HepG2 (cell line): ENCODE results near the gene PERCC1. TPM values are rescaled to one million over a fixed set of nuclear protein-coding genes. Genes with fewer than 3 reads are reported as not detected.

Experiments
- ATM ChIP-seq: fragments of 450-650 bp; IDR thresholded peaks from 2 replicates; pipeline ENCODE4 v1.7.1; 2017; ENCODE audit warnings: mild to moderate bottlenecking, borderline replicate concordance
- FOXA1 ChIP-seq, 2 experiments: fragments of 450-650 bp in 1 of 2; sonication (generic) in 1 of 2; formaldehyde crosslinking in 1 of 2; IDR thresholded peaks; 2 replicates each; pipeline versions ENCODE4 v1.4.0 to v1.6.1; 2016 to 2020; ENCODE audit warnings: missing genetic modification reagents in 1 of 2
- GPBP1L1 ChIP-seq: sonication (generic); formaldehyde crosslinking; IDR thresholded peaks from 2 replicates; pipeline ENCODE4 v1.5.0; 2020; ENCODE audit warnings: mild to moderate bottlenecking, missing genetic modification reagents
- HMG20A ChIP-seq: IDR thresholded peaks from 2 replicates; pipeline ENCODE4 v1.6.1; 2016; ENCODE audit warnings: borderline replicate concordance
- HNF1B ChIP-seq: sonication (generic); formaldehyde crosslinking; IDR thresholded peaks from 2 replicates; pipeline ENCODE4 v1.5.1; 2020; ENCODE audit warnings: mild to moderate bottlenecking, moderate library complexity, missing genetic modification reagents
- HNRNPL ChIP-seq: fragments of 200-400 bp; formaldehyde crosslinking; IDR thresholded peaks from 2 replicates; pipeline ENCODE4 v1.6.1; 2017; ENCODE audit warnings: mild to moderate bottlenecking, low read depth, low read length
- SMC3 ChIP-seq: IDR thresholded peaks from 2 replicates; pipeline ENCODE4 v1.6.1; 2011; ENCODE audit warnings: low read length, improper control_type of control experiment
- SNAPC4 ChIP-seq: sonication (generic); formaldehyde crosslinking; IDR thresholded peaks from 2 replicates; pipeline ENCODE4 v1.4.0; 2020; ENCODE audit warnings: mild to moderate bottlenecking, missing genetic modification reagents
- TRIM24 ChIP-seq: sonication (generic); formaldehyde crosslinking; IDR thresholded peaks from 2 replicates; pipeline ENCODE4 v1.8.0; 2022; ENCODE audit warnings: mild to moderate bottlenecking, missing genetic modification reagents
- U2AF2 ChIP-seq: fragments of 200-400 bp; formaldehyde crosslinking; IDR thresholded peaks from 2 replicates; pipeline ENCODE4 v1.6.1; 2017; ENCODE audit warnings: low read depth, mild to moderate bottlenecking, low read length
- ZBTB20 ChIP-seq: sonication (generic); formaldehyde crosslinking; IDR thresholded peaks from 2 replicates; pipeline ENCODE4 v1.8.1; 2023; ENCODE audit warnings: missing genetic modification reagents, low read depth, mild to moderate bottlenecking, borderline replicate concordance
- ZHX1 ChIP-seq: sonication (generic); formaldehyde crosslinking; IDR thresholded peaks from 2 replicates; pipeline ENCODE4 v1.8.1; 2022; ENCODE audit warnings: low read depth, mild to moderate bottlenecking, missing genetic modification reagents
- ZNF34 ChIP-seq: sonication (generic); formaldehyde crosslinking; IDR thresholded peaks from 2 replicates; pipeline ENCODE4 v1.4.0; 2020; ENCODE audit warnings: mild to moderate bottlenecking, missing genetic modification reagents, borderline replicate concordance
- ZNF382 ChIP-seq: sonication (generic); formaldehyde crosslinking; IDR thresholded peaks from 2 replicates; pipeline ENCODE4 v1.5.0; 2020; ENCODE audit warnings: missing genetic modification reagents, mild to moderate bottlenecking, borderline replicate concordance
- polyA plus RNA-seq, 8 experiments: library from polyadenylated mRNA; depleted of rRNA in 3 of 8; stranded (reverse) in 7 of 8; unstranded in 1 of 8; fragments of >200 nt; fragmentation: Illumina TruSeq in 4 of 8; extraction: Trizol in 4 of 8; gene quantifications; 2 replicates each; pipeline versions ENCODE4 v1.2.1 to v1.2.3, GENCODE V29; 2011 to 2016; ENCODE audit warnings: low read depth in 4 of 8, missing spikeins in 1 of 8, mixed read lengths in 1 of 8; ENCODE audit not compliant: insufficient read depth in 1 of 8
- total RNA-seq, 5 experiments: library from RNA; depleted of rRNA; stranded (reverse); fragments of >200 nt; fragmentation: Illumina TruSeq; extraction: Trizol; gene quantifications; 2 replicates each; pipeline ENCODE4 v1.2.3, GENCODE V29; 2016; ENCODE audit warnings: low read depth in 1 of 5

PERCC1 gene
- total and polyA plus RNA-seq, 2 of the 13 experiments (the other 11 are each of a cell fraction or from before 2014, with no cell fraction given) = 0.15 TPM; not detected in 1

- TF ChIP-seq GPBP1L1 (CRISPR knock-in tag) (no peak), SNAPC4 (CRISPR knock-in tag) (peak; percentile 46; the same call in 1 of the 2 replicates), ZHX1 (CRISPR knock-in tag) (0 out of 2 replicates have a peak, but pooled peaks have one; percentile 38), ZNF34 (0 out of 2 replicates have a peak, but pooled peaks have one; percentile 36), HNRNPL (peak; percentile 81), U2AF2 (no peak), SMC3 (peak; percentile 21; the same call in 1 of the 2 replicates), ZBTB20 (CRISPR knock-in tag) (no peak), ATM (no peak), ZNF382 (CRISPR knock-in tag) (no peak), TRIM24 (CRISPR knock-in tag) (no peak), FOXA1 (IDR thresholded peaks at IDR 0.05) (no peak), FOXA1 (CRISPR knock-in tag; IDR thresholded peaks at IDR 0.05) (peak; percentile 92), HNF1B (CRISPR knock-in tag) (peak; percentile 69), HMG20A (CRISPR knock-in tag) (no peak; the same call in 1 of the 2 replicates)
These were observed at the start of gene PERCC1 (continued) for GRCh38 chr16:1430759-1431496.
